Spleen (tissue), 11 donors: Measurements from ENCODE around the gene RHBDL3. TPM values are rescaled to one million over a fixed set of nuclear protein-coding genes. Genes with fewer than 3 reads are reported as not detected.

Experiments
- DNase-seq: peaks from one replicate; pipeline ENCODE4 v3.0.0-alpha.2; 2020
- H3K27ac ChIP-seq, 8 donors: fragments of 200-600 bp; sonication (generic) in 7 of 8; 1 replicate in 4 of 8; 2 replicates in 4 of 8; pipeline versions ENCODE4 v1.5.0 to v1.8.0; 2016 to 2021; ENCODE audit warnings: inconsistent platforms in 4 of 8, mild to moderate bottlenecking in 4 of 8, moderate library complexity in 1 of 8
- H3K27me3 ChIP-seq, 7 donors: fragments of 200-600 bp; sonication (generic) in 6 of 7; replicated peaks in 1 of 7; 1 replicate in 4 of 7; 2 replicates in 3 of 7; pipeline versions ENCODE4 v1.5.0 to v1.8.0; 2016 to 2021; ENCODE audit warnings: inconsistent platforms in 3 of 7, mild to moderate bottlenecking in 1 of 7
- H3K36me3 ChIP-seq, 6 donors: fragments of 200-600 bp; sonication (generic) in 5 of 6; 1 replicate in 4 of 6; 2 replicates in 2 of 6; pipeline versions ENCODE4 v1.5.0 to v1.8.0; 2016 to 2021; ENCODE audit warnings: inconsistent platforms in 2 of 6
- H3K4me1 ChIP-seq, 6 donors: fragments of 200-600 bp; sonication (generic) in 5 of 6; 1 replicate in 3 of 6; 2 replicates in 3 of 6; pipeline versions ENCODE4 v1.5.0 to v1.8.0; 2016 to 2021; ENCODE audit warnings: inconsistent platforms in 3 of 6
- H3K4me3 ChIP-seq, 8 donors: fragments of 200-600 bp; sonication (generic) in 7 of 8; 1 replicate in 4 of 8; 2 replicates in 4 of 8; pipeline versions ENCODE4 v1.5.0 to v1.8.0; 2016 to 2021; ENCODE audit warnings: inconsistent platforms in 4 of 8, mild to moderate bottlenecking in 4 of 8, moderate library complexity in 2 of 8
- H3K9me3 ChIP-seq, 8 donors: fragments of 200-600 bp; sonication (generic) in 7 of 8; 1 replicate in 4 of 8; 2 replicates in 4 of 8; pipeline versions ENCODE4 v1.5.0 to v1.8.0; 2016 to 2021; ENCODE audit warnings: inconsistent platforms in 4 of 8
- CTCF ChIP-seq, 11 experiments: fragments of 200-600 bp in 7 of 11; fragments of 450-650 bp in 4 of 11; sonication (generic) in 4 of 11; IDR thresholded peaks in 8 of 11; conservative IDR thresholded peaks in 3 of 11; 1 replicate in 7 of 11; 2 replicates in 4 of 11; pipeline versions ENCODE4 v1.4.0 to v1.8.0; 2016 to 2021; ENCODE audit warnings: antibody characterized with exemption in 11 of 11, inconsistent platforms in 4 of 11, mild to moderate bottlenecking in 1 of 11
- POLR2A ChIP-seq, 3 donors: fragments of 450-650 bp; IDR thresholded peaks; one replicate each; pipeline ENCODE4 v1.5.1; 2017; ENCODE audit warnings: antibody characterized with exemption in 3 of 3, mild to moderate bottlenecking in 1 of 3
- POLR2AphosphoS5 ChIP-seq, 3 donors: sonication (generic); formaldehyde crosslinking; IDR thresholded peaks; one replicate each; pipeline ENCODE4 v1.5.1; 2017; ENCODE audit warnings: antibody characterized with exemption in 3 of 3
- WGBS, 5 donors: extraction: QIAGEN DNeasy Blood & Tissue Kit in 3 of 5; methylation state at CpG; one replicate each; pipeline versions ENCODE4 v1.1.5 to v1.1.7; 2013 to 2018; 5-methylcytosine and 5-hydroxymethylcytosine counted together
- intact Hi-C: fragments of 100-400 bp; cut with DNase I; formaldehyde crosslinking; loops from one replicate; pipeline ENCODE4 v1.15.0; 2023; ENCODE audit warnings: low total_unique reads
- polyA plus RNA-seq, 3 donors: library from polyadenylated mRNA; stranded (reverse); fragments of 200-250 nt; gene quantifications; one replicate each; pipeline ENCODE4 v1.2.1, GENCODE V29; 2013
- total RNA-seq, 7 donors: library from RNA; depleted of rRNA in 3 of 7; stranded (reverse); fragments of >200 nt in 3 of 7; fragmentation: NEBNext Ultra II Directional in 4 of 7; extraction: Animal tissue kit (Norgen Biotek cat#: 25700) in 4 of 7; gene quantifications; one replicate each; pipeline versions ENCODE4 v1.1.0 to v1.2.1, GENCODE V29; 2016 to 2021
- donor health status: healthy with polysubstance abuse.
- donor health status: DM: no; HTN: no; CAD: no; lungs with moderate emphysema.
- donor health status: DM: no; HTN: no; CAD: no.
- donor health status: Bipolar disorder and iron deficiency.
- donor health status: healthy.
- donor health status: DM: no; HTN: no; CAD: no.
- donor health status: DM: yes; HTN: yes; CAD: no.

RHBDL3 gene
- total and polyA plus RNA-seq, 10 donors: 0.06 to 0.72 (median 0.25) TPM; not detected in 3

- TF ChIP-seq POLR2A (IDR thresholded peaks at IDR 0.05): no peak
- TF ChIP-seq POLR2AphosphoS5 (IDR thresholded peaks at IDR 0.05): no peak
- TF ChIP-seq CTCF (IDR thresholded peaks at IDR 0.05 in 8 of 11, conservative IDR thresholded peaks at IDR 0.05 in 3 of 11): no peak
- WGBS, 5 donors: 82 to 90% (median 88%) methylated on average over 5 of the region's 5 CpGs
- Histone ChIP-seq H3K4me3 (no peak overlapping the region), H3K27ac (no peak overlapping the region), H3K27me3 (peaks cover 0 to 56% (median 7%) of the 10 kb centered on the region in 7 donors), H3K36me3 (no peaks in the 10 kb centered on the region), H3K4me1 (peaks cover 0 to 9% (median 2%) of the 10 kb centered on the region in 6 donors), H3K9me3 (no peaks in the 10 kb centered on the region)
- DNase-seq: no peak
- intact Hi-C loops: no loop called here
Observed at GRCh38 chr17:32274101-32274500, 8.5 kb downstream of the RHBDL3 start.

GRCh38 chr17:32274643-32275042 is 9.0 kb downstream of the RHBDL3 start:
- no peak overlapping the region for H3K4me3 ChIP-seq
- H3K27me3 ChIP-seq: peaks cover 0 to 51% (median 7%) of the 10 kb centered on the region in 7 donors
- intact Hi-C loops: no loop called here
- H3K9me3 ChIP-seq: no peaks in the 10 kb centered on the region
- no peaks in the 10 kb centered on the region for H3K36me3 ChIP-seq
- TF ChIP-seq CTCF (IDR thresholded peaks at IDR 0.05 in 8 of 11, conservative IDR thresholded peaks at IDR 0.05 in 3 of 11) (no peak), POLR2AphosphoS5 (IDR thresholded peaks at IDR 0.05) (no peak), POLR2A (IDR thresholded peaks at IDR 0.05) (no peak)
- H3K27ac ChIP-seq: no peak overlapping the region
- H3K4me1 ChIP-seq: peaks cover 0 to 9% (median 2%) of the 10 kb centered on the region in 6 donors
- WGBS, 5 donors: 80 to 97% (median 94%) methylated on average over 6 of the region's 6 CpGs
- DNase-seq: no peak

- no peak for DNase-seq
- no peak for TF ChIP-seq CTCF (IDR thresholded peaks at IDR 0.05 in 8 of 11, conservative IDR thresholded peaks at IDR 0.05 in 3 of 11)
- no peak for TF ChIP-seq POLR2A (IDR thresholded peaks at IDR 0.05)
- TF ChIP-seq POLR2AphosphoS5 (IDR thresholded peaks at IDR 0.05): no peak
- 53 to 70% (median 62%) methylated on average over 19 of the region's 19 CpGs for WGBS, 5 donors
Observed at GRCh38 chr17:32275060-32276042, 9.7 kb downstream of the RHBDL3 start.

GRCh38 chr17:32276171-32276601 is 10.6 kb downstream of the RHBDL3 start:
- Histone ChIP-seq H3K4me1 (peaks cover 0 to 9% (median 2%) of the 10 kb centered on the region in 6 donors), H3K9me3 (no peaks in the 10 kb centered on the region), H3K36me3 (no peaks in the 10 kb centered on the region), H3K27ac (no peak overlapping the region), H3K27me3 (peaks cover 0 to 37% (median 0%) of the 10 kb centered on the region in 7 donors), H3K4me3 (no peak overlapping the region)
- DNase-seq: no peak
- WGBS, 5 donors: 31 to 44% (median 38%) methylated on average over 4 of the region's 4 CpGs
- TF ChIP-seq POLR2A (IDR thresholded peaks at IDR 0.05) (no peak), CTCF (IDR thresholded peaks at IDR 0.05 in 8 of 11, conservative IDR thresholded peaks at IDR 0.05 in 3 of 11) (no peak), POLR2AphosphoS5 (IDR thresholded peaks at IDR 0.05) (no peak)
- intact Hi-C loops: no loop called here

More at GRCh38 chr17:32275060-32276042, 9.7 kb downstream of the RHBDL3 start:
- H3K27ac ChIP-seq: no peak overlapping the region
- no peaks in the 10 kb centered on the region for H3K9me3 ChIP-seq
- intact Hi-C loops: no loop called here
- peaks cover 0 to 9% (median 2%) of the 10 kb centered on the region in 6 donors for H3K4me1 ChIP-seq
- no peak overlapping the region for H3K4me3 ChIP-seq
- no peaks in the 10 kb centered on the region for H3K36me3 ChIP-seq
- peaks cover 0 to 44% (median 3%) of the 10 kb centered on the region in 7 donors for H3K27me3 ChIP-seq
